IPS-NIHi11 (cell line): ENCODE measurements around the gene KDM3B.
"Not testable (repeated sequence)": the region's sequence is repeated elsewhere in the genome, so short reads cannot be mapped to it uniquely, and the experiment has no call there.

Experiments
- DNase-seq: peaks from one replicate; pipeline ENCODE4 v3.0.0; 2012; ENCODE audit warnings: mixed read lengths, low spot score

Gene KDM3B

DNA sequence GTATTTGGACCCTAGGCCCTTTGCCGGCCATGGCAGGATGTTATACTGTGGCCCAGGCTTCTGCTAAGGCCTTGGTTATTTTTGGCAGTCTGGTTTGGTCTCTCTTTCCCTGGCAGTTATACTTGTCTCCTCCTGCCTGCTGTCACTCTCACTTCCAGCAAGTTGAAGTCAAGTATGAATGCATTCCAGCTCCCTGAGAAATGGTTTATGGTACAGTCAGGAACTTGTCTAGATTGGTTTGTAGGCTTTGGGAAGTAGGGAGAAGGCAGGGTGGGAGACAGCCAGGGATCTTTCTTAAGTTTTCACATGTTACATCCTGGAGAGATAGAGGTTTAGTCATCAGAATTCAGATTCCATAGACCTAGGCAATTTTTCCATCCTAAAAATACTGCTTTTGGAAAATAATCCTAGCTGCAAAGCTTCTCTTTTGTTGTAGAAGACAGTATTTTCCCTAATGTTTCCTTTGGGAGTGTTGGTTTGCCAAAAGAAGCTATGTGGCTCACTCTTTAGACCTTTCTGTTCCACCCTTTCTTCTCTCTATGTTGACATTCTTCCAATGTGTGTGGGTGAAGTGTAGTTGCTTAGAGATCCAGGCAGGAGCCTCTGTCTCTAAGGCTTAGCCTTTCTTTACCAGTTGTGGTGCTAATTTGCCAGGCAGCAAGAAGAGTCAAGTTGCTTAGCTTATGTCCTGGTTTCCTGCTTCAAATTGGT is 2.5 kb upstream of the KDM3B start:
- no peak for DNase-seq

DNA sequence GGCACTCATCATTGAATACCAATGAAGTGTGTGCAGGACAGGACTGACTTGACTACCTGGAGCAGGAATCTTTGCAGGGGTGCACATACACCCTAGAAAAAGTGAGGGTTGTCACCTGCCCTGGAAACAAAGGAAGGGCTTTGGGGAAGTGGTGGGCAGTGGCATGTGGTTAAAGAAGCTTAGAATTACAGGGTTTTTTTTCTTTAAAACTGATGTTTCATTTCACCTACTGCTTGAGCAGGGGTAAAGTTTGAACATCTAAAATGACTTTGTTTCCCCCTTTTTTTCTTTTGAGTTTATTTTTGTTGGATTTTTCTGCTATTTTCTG is 2.0 kb upstream of the KDM3B start:
- DNase-seq = no peak

DNA sequence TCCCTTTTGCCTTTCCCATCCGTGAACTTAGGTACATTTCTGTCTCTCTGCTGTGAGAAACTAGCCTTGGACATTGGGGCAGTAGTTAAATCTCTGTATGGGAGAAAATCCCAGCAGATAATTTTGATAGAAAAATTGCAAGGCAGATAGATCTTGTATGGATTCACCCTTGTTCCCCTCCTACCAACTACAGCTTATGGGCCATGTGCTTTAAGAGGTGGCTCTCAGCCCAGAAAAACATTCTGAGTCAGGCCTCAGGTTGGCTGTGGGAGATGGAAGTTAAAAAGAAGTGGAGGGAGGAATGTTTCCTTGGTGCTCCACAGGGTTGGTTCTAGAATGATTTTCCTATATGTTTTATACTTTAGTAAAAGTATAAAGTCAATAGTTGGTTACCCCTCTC is 1.4 kb upstream of the KDM3B start:
- no peak for DNase-seq

DNA sequence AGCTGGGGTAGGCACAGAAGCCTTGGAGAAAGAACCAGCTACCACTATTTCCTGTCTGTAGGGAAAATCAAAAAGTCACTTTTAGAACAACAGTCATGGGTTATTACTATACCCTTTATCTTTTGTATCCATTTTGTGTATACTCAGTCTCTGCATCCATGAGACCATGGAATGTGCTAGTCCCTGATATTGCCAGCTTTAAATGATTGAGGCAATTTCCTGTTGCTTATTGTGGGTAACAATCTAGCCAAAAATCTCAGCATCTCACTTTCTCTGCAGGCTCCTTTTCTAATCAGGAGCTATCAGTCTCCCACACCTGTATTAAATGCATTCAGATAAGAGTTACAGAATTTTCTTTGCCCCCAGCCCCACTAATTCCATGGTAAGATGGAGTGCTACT is 968 bp upstream of the KDM3B start:
- DNase-seq = no peak

DNA sequence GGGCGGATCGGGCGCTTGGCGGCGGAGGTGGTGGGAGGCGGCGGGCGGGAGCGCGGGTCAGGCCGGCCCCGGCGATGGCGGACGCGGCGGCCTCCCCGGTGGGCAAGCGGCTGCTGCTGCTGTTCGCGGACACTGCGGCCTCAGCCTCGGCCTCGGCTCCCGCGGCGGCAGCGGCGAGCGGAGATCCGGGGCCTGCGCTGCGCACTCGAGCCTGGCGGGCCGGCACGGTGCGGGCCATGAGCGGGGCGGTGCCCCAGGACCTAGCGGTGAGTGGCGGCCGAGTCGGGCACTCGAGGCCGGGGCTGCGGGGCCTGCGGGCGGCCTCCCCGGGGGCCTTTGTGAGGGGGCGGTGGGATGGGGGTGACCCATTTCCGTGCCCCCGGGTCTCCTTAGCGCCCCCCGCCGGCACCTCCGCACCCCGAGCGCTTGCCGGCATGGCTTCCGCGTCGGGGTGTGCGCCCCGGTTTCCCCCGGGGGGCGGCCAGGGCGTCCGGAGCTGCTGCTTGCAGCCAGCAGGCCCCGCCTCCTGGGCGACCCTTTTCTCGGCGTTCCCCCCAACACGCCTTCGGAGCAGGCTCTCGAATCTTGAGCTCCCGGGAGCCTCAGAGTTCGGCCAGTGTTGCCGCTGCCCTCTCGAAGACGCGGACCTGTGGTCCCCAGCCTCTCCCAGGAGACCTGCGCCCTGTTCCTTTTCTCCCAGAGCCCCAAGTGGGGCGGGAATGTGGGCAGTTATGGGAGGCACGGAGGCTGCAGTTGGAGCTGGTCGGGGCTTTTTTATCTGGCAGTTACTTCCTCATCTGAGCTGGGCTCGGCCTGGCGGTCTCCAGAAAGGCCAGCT is 456 bp downstream of the KDM3B start:
- peak; percentile 58 for DNase-seq

DNA sequence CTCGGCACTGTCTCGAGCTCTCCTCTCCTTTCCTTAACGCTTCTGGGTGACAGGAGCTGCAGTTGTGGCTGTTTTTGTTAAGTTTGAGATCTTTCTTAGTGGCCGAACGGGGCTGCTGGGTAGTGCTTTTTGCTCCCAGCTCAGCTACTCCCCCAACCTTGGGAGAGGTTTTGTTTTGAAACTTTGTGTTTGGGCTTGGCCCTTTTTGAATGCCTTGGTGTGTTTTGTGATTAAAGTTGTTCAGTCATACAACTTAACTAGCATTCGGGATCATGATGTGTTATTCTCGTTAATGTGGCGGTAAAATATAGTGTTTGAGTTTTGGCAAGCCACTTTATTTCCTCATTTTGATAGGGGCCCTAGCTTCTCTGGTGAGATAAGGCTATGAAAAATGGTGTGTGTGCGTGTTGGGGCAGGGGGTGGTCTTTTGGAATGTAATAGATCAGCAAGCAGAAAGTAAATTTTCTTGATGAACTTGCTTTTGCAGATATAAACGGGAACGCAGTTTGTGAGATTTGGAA is 1.1 kb downstream of the KDM3B start:
- no peak for DNase-seq

DNA sequence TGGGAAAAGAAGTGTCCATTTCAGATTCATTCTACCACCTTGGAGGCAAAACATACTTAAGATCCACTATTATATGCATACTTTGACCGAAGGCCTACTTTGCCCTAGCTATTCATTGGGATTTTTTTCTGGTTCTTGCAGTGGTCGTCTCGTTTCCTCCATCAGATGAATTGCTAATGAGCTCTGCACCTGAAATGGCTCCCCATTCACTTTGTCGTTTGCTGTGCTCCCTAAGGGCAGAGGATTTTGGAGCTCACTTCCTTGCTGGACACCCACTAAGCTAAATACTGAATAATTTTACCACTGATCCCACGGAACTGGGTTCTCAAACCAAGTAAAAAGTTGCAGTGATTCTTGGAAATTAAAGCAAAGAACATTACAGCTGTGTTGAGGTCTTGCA is 1.9 kb downstream of the KDM3B start:
- DNase-seq = no peak

DNA sequence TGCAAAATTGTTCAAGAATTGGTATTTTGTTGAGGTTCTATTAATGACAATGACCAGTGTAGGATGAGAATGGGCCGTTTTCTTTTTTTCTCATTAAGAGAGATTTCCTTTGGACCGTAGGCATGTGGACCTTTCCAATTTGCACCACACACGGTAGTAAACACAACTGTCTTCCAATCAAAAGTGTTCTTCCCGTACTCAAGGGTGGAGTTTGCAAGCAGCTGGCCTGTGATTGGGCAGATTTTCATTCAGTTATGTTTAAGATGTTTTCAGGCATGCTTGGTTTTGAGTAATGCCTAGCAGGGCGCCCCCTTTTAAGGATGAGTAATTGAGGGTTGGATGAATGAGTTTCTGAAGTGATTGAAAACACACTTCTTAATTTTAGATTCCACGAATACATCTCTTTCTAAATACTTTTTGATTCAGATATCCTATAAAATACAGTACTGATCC is 2.5 kb downstream of the KDM3B start:
- peak; percentile 80 for DNase-seq

DNA sequence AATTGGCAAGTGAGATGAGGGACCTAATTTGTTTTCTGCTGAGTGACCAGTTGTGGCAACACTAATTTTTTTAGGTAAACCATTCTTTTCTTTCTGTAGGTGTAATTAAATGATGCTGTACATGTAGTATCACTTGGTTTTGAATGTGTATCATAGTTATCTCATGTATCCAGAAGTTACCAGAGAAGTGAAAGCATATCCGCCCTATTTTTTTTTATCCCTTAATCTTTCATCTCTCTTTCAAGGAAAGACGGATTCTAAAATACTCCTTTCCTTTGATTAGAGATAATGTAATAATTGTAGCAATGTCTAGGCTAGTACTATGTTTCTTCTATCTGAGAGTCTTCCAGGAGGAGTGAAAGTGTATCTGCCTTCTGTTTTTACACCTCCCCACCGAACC is 7.1 kb downstream of the KDM3B start:
- DNase-seq = no peak

DNA sequence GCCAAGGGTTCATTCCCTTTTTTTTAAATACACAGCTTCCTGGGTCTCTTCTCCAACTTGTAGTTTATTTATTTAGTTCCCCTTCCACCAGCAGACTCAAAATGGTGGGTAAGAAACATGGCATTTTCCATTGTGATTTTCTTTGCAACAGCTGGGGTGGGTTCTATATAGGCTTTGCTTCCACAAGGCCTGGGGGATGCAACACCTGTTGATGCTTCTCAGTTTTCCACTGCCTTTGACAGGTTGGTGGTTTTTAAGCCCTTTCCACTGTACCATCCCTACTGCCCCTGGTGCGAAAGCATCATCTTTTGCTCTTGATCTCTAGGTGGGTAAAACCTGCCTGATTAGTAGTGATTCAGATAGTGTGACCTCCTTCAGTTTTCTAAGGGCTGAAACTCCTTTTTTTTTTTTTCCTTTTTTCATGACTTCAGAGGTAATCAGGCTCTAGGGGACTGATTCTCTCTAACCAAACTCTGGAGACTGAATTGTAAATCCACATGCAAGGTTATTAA is 8.5 kb downstream of the KDM3B start:
- no peak for DNase-seq

DNA sequence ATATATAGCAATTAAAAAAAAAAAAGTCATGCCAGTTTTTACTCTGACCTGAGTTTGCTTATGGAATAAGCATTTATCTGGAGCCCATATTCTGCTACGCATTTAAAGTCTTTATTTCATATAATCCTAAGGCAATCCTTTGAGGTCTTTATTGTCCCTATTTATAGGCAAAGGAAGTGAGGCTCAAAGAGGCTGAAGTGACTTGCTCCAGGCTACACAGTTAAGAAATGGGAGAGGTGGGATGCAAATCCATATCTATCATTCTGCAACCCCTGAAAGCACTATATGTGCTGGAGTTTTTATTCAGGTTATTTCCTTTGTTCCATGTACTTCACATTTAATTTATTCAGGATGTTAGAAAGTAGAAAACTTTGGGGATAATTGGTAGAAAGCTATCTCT is 12.1 kb downstream of the KDM3B start:
- DNase-seq = no peak

DNA sequence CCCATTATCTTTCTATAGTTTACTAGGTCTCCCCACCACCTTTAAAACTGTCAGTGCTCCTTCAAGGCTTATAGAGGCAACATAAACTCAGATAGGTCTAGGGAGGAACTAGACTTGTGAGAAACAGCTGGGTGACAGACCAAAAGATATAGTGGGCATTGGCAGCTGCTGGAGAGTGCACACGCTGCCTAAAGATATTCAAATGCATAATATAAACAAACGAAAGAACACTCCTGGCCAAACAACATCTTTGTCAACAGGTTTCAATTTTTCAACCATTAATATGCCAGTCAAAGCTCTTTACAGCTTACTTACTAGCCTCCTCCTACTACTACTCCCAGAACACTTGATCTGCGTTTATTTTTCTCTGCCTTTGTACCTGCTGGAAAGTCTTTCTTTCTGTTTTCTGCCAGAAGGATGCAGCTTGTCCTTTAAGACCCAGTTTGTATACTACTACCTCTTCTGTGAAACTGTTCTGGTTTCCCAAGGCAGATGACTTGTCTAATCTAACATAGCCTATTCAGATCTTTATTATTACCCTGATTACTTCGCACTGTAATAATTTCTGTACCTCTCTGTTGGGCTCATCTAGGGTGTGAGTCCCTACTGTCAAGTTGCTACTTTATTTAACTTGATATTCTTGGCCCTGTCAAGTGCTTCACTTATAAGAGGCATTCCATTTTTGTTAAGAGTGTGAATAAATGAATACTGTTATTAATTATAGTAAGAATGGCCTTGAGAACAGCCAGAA is 14.3 kb downstream of the KDM3B start:
- no peak for DNase-seq

DNA sequence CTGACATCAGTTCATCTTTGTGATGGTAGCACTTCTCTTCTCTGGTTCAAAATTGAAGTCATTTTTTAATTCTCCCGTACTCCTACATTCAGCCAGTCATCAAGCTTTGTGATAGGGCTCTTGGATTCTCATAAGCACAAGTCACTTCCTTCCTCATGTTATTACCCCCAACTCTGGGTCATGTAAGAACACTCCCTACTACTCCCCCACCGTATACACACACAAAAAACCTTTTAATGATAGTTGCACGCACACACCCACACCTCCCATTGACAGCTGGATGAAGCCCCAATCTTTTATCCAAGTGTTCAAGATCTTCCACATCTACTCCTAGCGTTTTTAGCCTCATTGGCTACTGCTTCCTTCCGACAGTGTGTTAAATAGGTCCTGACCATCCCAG is 16.8 kb downstream of the KDM3B start:
- DNase-seq = no peak

DNA sequence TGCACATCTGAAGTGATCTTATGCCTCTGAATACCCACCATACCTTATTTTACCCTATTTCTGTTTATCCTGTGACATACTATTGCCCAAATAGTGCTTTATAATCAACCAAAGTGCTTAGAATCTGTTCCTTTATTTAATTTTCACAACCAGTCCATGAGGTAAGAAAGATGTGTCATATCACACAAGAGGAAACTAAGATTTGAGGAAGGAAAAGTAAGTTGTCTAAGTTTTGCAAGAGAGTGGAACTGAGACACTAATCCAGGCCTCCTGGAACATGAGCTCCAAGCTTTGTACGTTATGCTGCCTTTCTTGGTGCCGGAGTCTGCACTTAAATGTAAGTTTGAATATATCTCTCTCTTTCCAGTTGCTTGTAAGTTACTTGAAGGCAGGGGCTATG is 17.2 kb downstream of the KDM3B start:
- DNase-seq = no peak

DNA sequence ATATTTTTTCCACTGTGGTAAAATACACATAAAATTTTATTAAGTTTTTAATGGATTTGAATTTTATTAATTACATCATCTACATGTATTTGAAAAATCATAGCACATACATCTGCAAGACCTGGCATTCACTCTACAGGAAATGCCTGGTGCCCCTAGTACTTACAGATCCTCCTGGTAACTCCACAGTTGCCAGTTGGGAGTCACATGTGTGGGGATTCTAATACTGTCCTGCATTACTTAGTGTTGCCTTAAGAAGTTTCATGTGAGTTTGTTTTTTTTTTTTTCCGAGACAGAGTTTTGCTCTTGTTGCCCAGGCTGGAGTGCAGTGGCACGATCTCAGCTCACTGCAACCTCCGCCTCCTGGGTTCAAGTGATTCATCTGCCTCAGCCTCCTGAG is 18.1 kb downstream of the KDM3B start:
- DNase-seq = no peak

DNA sequence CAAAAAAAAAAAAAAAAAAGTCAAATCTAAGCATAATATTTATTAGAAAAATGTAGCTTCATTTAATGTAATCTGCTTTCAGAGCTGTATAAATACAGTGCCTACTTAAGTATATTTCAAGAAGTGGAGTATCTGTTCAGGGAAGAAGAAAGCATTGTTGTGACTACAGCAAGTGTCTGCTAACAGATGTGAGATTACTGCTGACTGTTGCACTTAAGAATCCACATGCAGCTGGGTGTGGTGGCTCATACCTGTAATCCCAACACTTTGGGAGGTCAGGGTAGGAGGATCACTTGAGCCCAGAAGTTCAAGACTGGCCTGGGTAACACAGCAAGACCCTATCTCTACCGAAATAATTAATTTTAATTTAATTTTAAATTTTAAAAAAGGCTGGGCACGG is 19.0 kb downstream of the KDM3B start:
- no peak for DNase-seq

DNA sequence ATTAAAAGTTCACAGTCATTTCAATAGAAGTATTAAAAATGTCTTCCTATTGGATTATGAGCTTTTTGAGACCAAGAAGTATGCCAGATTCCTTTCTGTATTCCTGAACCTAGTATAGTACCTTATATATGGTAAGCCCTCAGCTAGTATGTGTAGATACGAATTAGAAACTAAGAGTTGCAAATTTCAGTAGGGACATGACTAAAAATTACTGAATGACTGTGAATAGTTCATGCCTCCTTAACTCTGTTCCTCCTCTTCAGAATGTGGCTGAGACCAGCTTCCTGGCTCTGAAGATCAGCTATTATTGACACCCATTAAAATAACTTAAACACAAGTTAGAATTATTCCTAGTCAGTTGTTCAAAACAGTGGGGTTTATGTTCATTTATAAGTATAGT is 19.7 kb downstream of the KDM3B start:
- DNase-seq = no peak

DNA sequence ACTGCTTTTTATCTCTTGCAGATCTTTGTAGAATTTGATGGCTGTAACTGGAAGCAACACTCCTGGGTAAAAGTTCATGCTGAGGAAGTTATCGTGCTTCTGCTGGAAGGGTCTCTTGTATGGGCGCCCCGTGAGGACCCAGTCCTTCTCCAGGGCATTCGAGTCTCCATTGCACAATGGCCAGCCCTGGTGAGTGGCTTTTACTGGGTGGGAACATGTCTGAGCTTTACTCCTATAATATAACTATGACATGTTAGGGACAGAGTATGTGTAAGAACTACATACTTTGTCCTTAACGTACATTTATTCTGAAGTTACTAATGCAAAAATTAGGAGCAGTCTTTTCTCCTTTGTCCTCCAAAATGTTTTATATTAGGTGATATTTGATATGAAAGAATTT is 20.2 kb downstream of the KDM3B start:
- no peak for DNase-seq

DNA sequence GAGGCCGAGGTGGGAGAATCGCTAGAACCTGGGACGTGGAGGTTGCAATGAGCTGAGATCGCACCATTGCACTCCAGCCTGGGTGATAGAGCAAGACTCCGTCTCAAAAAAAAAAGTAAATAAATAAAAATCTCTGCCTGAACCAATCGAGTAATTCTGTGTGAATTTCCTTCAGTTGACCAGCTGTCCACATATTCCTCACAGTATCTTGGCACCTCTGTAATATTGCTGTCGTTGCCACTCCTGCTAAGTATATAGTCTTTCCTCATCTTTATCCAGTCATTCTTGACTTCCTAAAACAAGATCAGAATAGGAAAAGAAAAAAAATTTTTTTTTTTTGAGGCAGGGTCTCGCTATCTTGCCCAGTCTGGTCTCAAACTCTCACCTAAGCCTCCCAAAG is 29.9 kb downstream of the KDM3B start:
- DNase-seq = no peak

DNA sequence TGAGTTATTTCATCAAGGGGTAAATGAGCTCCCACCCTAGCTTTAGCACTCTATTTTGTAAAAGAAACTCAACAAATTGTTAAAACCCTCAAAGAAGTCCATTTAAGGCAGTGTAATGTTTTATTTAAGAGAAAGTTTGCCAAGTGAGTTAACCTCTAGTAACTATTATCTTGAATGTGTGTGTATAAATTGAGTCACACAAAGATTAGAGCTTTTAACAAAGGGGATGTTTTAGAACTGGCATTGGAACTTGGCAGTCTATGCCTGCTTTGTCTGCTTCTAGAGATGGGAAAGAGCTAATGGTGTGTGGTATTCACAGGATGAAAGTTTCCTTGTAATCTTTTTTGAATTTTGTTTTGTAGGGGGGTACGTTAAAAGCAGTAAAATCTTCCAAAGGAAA is 33.2 kb downstream of the KDM3B start:
- DNase-seq = no peak

DNA sequence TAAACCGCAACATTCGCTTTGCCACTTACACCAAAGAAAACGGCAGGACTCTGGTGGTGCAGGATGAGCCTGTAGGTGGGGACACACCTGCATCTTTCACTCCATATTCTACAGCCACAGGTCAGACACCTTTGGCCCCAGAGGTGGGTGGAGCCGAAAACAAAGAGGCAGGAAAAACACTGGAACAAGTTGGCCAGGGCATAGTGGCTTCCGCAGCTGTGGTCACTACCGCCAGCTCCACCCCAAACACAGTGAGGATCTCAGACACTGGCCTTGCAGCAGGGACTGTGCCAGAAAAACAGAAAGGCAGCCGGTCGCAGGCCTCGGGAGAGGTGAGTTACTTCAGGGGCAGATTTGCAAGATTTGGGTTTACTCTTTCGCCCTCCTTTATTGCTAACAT is 33.8 kb downstream of the KDM3B start:
- no peak for DNase-seq

DNA sequence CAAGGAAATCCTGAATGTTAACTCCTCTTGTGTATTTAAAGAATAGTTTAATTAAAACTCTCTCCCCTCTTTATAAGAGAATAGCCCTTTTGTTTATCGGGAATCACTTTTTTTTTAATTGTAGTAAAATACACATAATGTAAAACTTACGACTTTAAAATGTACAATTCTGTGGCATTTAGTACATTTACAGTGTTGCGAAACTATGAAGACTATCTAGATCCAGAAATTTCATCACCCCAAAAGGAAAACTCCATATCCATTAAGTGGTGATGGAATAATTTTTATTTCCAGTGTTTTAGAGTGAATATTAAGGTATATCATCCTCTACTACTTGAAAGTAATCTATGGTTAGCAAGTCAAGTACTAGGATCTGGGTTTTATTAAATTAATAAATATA is 36.8 kb downstream of the KDM3B start:
- DNase-seq = no peak

DNA sequence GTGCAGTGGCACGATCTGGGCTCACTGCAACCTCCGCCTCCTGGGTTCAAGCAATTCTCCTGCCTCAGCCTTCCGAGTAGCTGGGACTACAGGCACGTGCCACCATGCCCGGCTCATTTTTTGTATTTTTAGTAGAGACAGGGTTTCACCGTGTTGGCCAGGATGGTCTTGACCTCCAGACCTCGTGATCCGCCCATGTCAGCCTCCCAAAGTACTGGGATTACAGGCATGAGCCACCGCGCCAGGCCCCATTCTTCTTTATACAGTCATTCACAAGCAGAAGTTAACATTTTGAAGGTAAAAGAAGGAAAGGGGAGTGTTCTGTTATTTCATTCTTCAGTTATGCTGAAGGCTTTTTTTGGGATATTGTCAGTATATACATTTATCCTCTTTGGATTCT is 37.4 kb downstream of the KDM3B start:
- DNase-seq = not testable (repeated sequence)
